GM13977 (cell line): Measurements from ENCODE around the gene SLC25A19.

Source experiments
- DNase-seq: peaks from one replicate; pipeline ENCODE4 v3.0.0; 2012; ENCODE audit warnings: low spot score
- in situ Hi-C: fragments of 300-500 bp; cut with MboI; formaldehyde crosslinking; loops from one replicate; pipeline ENCODE4 v1.12.0; 2022; ENCODE audit warnings: low sequenced_read_pairs, low pct_unique_long_range_greater_than_20kb, mixed read lengths, inconsistent platforms; ENCODE audit not compliant: unreplicated experiment
- TF ChIP-seq, protein P1 (sequence below): IDR thresholded peaks from 2 replicates; pipeline ENCODE4 v1.5.1; 2012; ENCODE audit warnings: mild to moderate bottlenecking, control low read depth; ENCODE audit not compliant: insufficient read depth; ENCODE audit errors: extremely low read depth, missing control alignments

Gene SLC25A19

GRCh38 chr17:75228847-75229246, 60.4 kb downstream of the SLC25A19 start:
- TF ChIP-seq, protein P1, sequence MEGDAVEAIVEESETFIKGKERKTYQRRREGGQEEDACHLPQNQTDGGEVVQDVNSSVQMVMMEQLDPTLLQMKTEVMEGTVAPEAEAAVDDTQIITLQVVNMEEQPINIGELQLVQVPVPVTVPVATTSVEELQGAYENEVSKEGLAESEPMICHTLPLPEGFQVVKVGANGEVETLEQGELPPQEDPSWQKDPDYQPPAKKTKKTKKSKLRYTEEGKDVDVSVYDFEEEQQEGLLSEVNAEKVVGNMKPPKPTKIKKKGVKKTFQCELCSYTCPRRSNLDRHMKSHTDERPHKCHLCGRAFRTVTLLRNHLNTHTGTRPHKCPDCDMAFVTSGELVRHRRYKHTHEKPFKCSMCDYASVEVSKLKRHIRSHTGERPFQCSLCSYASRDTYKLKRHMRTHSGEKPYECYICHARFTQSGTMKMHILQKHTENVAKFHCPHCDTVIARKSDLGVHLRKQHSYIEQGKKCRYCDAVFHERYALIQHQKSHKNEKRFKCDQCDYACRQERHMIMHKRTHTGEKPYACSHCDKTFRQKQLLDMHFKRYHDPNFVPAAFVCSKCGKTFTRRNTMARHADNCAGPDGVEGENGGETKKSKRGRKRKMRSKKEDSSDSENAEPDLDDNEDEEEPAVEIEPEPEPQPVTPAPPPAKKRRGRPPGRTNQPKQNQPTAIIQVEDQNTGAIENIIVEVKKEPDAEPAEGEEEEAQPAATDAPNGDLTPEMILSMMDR = no peak
- in situ Hi-C loops = no loop called here
- no peak for DNase-seq

- TF ChIP-seq, protein P1 = no peak
- no peak for DNase-seq
- in situ Hi-C loops = no loop called here
Measured at GRCh38 chr17:75228305-75228704, 60.9 kb downstream of the SLC25A19 start.

- TF ChIP-seq, protein P1 = no peak
- in situ Hi-C loops = no loop called here
- no peak for DNase-seq
Measured at GRCh38 chr17:75227729-75228128, 61.5 kb downstream of the SLC25A19 start.

DNA sequence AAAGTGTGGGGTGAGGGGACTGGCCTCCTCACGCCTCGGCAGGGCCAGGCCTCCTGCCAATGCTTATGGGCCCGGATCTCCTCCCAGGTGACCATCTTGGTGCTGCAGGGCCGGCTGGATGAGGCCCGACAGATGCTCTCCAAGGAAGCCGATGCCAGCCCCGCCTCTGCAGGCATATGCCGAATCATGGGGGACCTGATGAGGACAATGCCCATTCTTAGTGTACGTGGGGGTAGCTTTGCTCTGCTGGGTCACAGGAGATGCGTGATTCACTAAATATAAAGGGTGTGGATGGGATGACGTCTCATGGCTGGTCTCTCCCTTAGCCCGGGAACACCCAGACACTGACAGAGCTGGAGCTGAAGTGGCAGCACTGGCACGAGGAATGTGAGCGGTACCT, 64.2 kb downstream of the SLC25A19 start:
- DNase-seq = no peak
- TF ChIP-seq, protein P1 = no peak
- in situ Hi-C loops = no loop called here
